ENCODE measurements around the gene BPIFA1. TPM values are rescaled to one million over a fixed set of nuclear protein-coding genes. Genes with fewer than 3 reads are reported as not detected.

Gene BPIFA1
- polyA plus RNA-seq, 1 experiment = not detected

GRCh38 chr20:33231237-33231636 is 4.6 kb upstream of the BPIFA1 start:
- no peak overlapping the region for H3K4me3 ChIP-seq (ENCODE audit: low read depth, low read length)
- no peak for DNase-seq (ENCODE audit: low read depth, low spot score)
- POLR2A ChIA-PET = no interaction called here
- no peaks in the 10 kb centered on the region for H3K9me3 ChIP-seq (ENCODE audit: control insufficient read depth, insufficient read depth, low read length)
- no peak overlapping the region for H3K27ac ChIP-seq (ENCODE audit: low read depth, low read length)
- CTCF ChIA-PET = no interaction called here
- TF ChIP-seq, protein P1, sequence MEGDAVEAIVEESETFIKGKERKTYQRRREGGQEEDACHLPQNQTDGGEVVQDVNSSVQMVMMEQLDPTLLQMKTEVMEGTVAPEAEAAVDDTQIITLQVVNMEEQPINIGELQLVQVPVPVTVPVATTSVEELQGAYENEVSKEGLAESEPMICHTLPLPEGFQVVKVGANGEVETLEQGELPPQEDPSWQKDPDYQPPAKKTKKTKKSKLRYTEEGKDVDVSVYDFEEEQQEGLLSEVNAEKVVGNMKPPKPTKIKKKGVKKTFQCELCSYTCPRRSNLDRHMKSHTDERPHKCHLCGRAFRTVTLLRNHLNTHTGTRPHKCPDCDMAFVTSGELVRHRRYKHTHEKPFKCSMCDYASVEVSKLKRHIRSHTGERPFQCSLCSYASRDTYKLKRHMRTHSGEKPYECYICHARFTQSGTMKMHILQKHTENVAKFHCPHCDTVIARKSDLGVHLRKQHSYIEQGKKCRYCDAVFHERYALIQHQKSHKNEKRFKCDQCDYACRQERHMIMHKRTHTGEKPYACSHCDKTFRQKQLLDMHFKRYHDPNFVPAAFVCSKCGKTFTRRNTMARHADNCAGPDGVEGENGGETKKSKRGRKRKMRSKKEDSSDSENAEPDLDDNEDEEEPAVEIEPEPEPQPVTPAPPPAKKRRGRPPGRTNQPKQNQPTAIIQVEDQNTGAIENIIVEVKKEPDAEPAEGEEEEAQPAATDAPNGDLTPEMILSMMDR (IDR thresholded peaks at IDR 0.05; ENCODE audit: low read depth, low read length) = no peak
- no peaks in the 10 kb centered on the region for H3K27me3 ChIP-seq (ENCODE audit: control insufficient read depth, insufficient read depth, low read length)

DNA sequence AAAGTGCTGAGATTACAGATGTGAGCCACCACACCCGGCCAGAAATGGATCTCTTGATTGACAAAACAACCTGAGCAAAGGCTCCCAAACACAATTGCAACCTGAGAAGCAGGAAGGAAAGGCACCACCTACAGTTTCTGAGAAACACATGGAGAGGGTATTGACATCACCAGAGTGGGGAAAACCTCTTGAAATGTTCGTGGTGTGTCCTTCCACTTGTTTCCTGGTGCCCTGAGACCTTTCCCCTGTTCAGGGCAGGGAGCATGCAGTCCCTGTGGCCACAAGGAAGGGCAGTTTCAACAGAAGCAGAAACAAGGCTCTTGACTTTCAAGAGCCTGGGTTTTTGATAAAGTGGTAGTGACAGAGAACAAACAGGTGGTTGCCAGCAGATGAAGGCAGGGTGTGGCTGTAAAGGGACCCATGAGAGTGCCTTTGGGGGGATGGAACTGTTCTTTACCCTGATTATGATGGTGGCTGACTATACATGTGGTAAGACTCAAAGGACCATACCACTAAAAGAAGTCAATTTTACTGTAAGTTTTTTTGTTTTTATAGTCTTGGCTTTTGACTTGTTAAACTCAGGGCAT is 3.2 kb upstream of the BPIFA1 start:
- Histone ChIP-seq H3K4me3 (ENCODE audit: low read depth, low read length) (no peak overlapping the region), H3K9me3 (ENCODE audit: control insufficient read depth, insufficient read depth, low read length) (no peaks in the 10 kb centered on the region), H3K27ac (ENCODE audit: low read depth, low read length) (no peak overlapping the region), H3K27me3 (ENCODE audit: control insufficient read depth, insufficient read depth, low read length) (no peaks in the 10 kb centered on the region)
- no peak for DNase-seq (ENCODE audit: low read depth, low spot score)
- TF ChIP-seq, protein P1 (IDR thresholded peaks at IDR 0.05; ENCODE audit: low read depth, low read length) = no peak
- POLR2A ChIA-PET = no interaction called here
- CTCF ChIA-PET = no interaction called here

DNA sequence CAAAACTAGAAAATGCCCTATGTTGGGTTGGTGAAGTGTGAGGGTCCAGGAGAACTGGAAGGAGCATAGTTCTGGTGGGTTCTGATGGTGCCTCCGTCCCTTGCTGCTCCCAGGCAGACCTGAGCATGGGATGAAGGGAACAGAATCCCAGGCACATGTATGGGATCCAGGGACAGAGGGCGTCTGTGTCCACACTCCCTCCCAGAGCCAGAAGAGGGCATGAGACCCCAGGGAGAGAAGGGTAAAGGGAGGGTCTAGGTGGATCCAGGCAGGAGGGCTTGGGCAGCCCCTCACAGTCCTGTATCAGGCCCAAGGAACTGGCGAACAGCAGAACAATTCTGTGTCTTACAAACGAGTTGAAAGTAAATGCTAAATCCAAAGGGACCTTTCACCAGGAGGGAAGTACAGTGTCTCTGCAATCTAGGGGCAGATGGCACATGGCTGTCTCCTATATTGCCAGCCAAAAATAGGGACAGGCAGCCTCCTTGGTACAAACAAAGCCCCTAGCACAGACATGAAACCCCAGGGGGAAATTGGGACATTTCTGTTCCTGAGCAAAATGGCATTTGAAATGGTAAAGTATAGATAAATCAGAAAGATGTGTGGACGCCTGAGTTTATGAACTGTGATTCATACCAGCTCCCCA is 2.5 kb upstream of the BPIFA1 start:
- H3K27me3 ChIP-seq (ENCODE audit: control insufficient read depth, insufficient read depth, low read length) = no peaks in the 10 kb centered on the region
- H3K9me3 ChIP-seq (ENCODE audit: control insufficient read depth, insufficient read depth, low read length) = no peaks in the 10 kb centered on the region
- ChIA-PET CTCF (no interaction called here), POLR2A (no interaction called here)
- no peak overlapping the region for H3K27ac ChIP-seq (ENCODE audit: low read depth, low read length)
- no peak overlapping the region for H3K4me3 ChIP-seq (ENCODE audit: low read depth, low read length)
- TF ChIP-seq, protein P1 (IDR thresholded peaks at IDR 0.05; ENCODE audit: low read depth, low read length) = no peak
- no peak for DNase-seq (ENCODE audit: low read depth, low spot score)

DNA sequence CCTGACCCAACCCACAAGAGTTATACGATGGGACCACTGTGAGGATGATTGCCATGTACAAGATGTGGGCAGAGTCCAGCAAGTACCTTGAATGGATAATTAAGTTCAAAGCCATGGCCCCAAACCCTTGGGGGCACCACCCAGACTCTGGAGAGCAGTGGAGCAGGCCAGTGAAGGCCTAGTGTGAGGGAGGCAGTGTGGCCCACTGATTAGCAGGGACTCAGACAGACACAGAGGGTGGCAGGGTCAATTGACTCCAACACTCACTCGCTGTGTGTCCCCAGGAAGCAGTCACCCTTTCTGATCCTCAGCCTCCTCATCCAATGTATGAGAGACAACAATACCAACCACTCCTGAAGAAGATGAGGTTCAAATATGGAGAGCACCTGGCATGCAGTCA is 1.7 kb upstream of the BPIFA1 start:
- H3K27me3 ChIP-seq (ENCODE audit: control insufficient read depth, insufficient read depth, low read length) = peaks cover 2% of the 10 kb centered on the region
- TF ChIP-seq, protein P1 (IDR thresholded peaks at IDR 0.05; ENCODE audit: low read depth, low read length) = no peak
- DNase-seq (ENCODE audit: low read depth, low spot score) = no peak
- H3K4me3 ChIP-seq (ENCODE audit: low read depth, low read length) = no peak overlapping the region
- ChIA-PET CTCF (no interaction called here), POLR2A (no interaction called here)
- H3K27ac ChIP-seq (ENCODE audit: low read depth, low read length) = no peak overlapping the region
- no peaks in the 10 kb centered on the region for H3K9me3 ChIP-seq (ENCODE audit: control insufficient read depth, insufficient read depth, low read length)

DNA sequence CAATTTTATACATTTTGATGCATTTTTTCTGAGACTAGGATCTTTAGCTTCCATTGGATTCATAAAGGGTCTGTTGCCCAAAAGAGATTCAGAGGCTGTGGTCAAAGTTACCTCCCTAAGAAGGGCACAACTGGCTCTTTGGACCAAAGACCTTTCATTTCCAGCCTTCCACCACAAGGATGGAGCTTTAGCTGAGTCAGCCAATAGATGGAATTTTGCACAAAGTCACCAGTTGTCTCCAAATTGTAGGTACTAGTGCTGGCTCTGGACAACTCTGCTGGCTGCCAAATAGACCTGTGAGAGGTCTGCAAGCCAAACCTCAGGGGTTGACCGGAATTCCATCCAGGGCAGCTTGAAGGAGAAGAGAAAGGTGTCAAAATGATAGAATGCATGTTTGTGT is 555 bp downstream of the BPIFA1 start:
- DNase-seq (ENCODE audit: low read depth, low spot score) = no peak

More for the DNA sequence above, 555 bp downstream of the BPIFA1 start:
- CTCF ChIA-PET = interaction anchor here (1.2 kb wide), 1 partner anchor 63 kb away, joined by 3 read pairs; no protein-coding TSS in a partner anchor
- no peak overlapping the region for H3K27ac ChIP-seq (ENCODE audit: low read depth, low read length)
- no peaks in the 10 kb centered on the region for H3K9me3 ChIP-seq (ENCODE audit: control insufficient read depth, insufficient read depth, low read length)
- H3K27me3 ChIP-seq (ENCODE audit: control insufficient read depth, insufficient read depth, low read length) = peaks cover 2% of the 10 kb centered on the region
- TF ChIP-seq, protein P1 (IDR thresholded peaks at IDR 0.05; ENCODE audit: low read depth, low read length) = no peak
- no peak overlapping the region for H3K4me3 ChIP-seq (ENCODE audit: low read depth, low read length)
- POLR2A ChIA-PET = no interaction called here
